WTC11 (cell line): ENCODE measurements around the gene SLC30A1.

Experiments used
- ESRRA ChIP-seq: sonication (generic); formaldehyde crosslinking; IDR thresholded peaks from 2 replicates; pipeline ENCODE4 v1.8.1; 2022; ENCODE audit warnings: mild to moderate bottlenecking, missing genetic modification reagents, borderline replicate concordance
- ETV6 ChIP-seq: sonication (generic); formaldehyde crosslinking; IDR thresholded peaks from 2 replicates; pipeline ENCODE4 v1.8.1; 2022; ENCODE audit warnings: mild to moderate bottlenecking, missing genetic modification reagents
- FOXK1 ChIP-seq: sonication (generic); formaldehyde crosslinking; IDR thresholded peaks from 2 replicates; pipeline ENCODE4 v1.8.0; 2022; ENCODE audit warnings: mild to moderate bottlenecking, moderate library complexity, missing genetic modification reagents
- NFYB ChIP-seq: sonication (generic); formaldehyde crosslinking; conservative IDR thresholded peaks from 2 replicates; pipeline ENCODE4 v1.8.0; 2022; ENCODE audit warnings: low read depth, missing genetic modification reagents
- TF ChIP-seq, protein P1 (sequence below): sonication (generic); formaldehyde crosslinking; IDR thresholded peaks from 2 replicates; pipeline ENCODE4 v1.8.0; 2022; ENCODE audit warnings: mild to moderate bottlenecking, missing genetic modification reagents
- TF ChIP-seq, protein P2 (sequence below): fragments of 200-600 bp; IDR thresholded peaks from 2 replicates; pipeline ENCODE4 v1.8.0; 2022; ENCODE audit warnings: antibody characterized with exemption
- TF ChIP-seq, protein P3 (sequence below): sonication (generic); formaldehyde crosslinking; IDR thresholded peaks from 2 replicates; pipeline ENCODE4 v1.8.1; 2022; ENCODE audit warnings: low read depth, mild to moderate bottlenecking, moderate library complexity, missing genetic modification reagents, borderline replicate concordance

DNA sequence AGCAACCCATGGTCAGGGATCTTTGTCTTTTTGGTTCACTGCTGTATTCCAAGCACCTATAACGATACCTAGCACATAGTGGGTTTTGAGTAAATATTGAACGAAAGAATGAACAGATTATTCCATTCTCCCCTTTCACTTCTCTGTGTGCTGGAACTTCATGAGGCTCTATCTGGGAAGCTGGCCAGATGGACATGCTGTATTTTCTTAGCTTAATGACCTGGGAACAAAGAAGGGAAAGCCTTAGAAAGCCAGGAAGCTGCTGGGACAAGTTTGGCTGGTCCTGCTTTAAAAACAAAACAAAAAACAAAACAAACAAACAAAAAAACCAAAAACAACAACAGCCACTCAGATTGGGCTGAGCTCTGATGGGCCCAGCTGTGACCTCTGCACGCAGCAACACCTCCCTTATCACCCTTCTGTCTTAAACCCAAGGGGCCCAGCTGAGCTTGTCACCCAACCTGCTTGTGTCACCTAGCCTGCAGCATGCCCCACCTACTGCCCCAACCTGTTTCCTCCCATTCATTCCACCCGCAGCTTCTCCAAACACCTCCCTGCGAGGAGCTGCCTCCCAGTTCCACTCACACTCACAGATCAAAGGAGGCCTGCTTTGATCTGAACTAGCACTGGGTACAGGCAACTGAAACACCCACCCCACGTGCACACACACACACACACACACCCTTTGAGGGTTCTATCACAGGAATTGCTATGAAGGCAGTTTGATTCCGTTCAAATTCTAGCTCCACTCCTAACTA lies 37.1 kb downstream of the SLC30A1 start:
- TF ChIP-seq ETV6 (CRISPR knock-in tag) (no peak), ESRRA (CRISPR knock-in tag) (no peak), FOXK1 (CRISPR knock-in tag) (no peak), NFYB (CRISPR knock-in tag) (no peak)
- TF ChIP-seq, protein P1, sequence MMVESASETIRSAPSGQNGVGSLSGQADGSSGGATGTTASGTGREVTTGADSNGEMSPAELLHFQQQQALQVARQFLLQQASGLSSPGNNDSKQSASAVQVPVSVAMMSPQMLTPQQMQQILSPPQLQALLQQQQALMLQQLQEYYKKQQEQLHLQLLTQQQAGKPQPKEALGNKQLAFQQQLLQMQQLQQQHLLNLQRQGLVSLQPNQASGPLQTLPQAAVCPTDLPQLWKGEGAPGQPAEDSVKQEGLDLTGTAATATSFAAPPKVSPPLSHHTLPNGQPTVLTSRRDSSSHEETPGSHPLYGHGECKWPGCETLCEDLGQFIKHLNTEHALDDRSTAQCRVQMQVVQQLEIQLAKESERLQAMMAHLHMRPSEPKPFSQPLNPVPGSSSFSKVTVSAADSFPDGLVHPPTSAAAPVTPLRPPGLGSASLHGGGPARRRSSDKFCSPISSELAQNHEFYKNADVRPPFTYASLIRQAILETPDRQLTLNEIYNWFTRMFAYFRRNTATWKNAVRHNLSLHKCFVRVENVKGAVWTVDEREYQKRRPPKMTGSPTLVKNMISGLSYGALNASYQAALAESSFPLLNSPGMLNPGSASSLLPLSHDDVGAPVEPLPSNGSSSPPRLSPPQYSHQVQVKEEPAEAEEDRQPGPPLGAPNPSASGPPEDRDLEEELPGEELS = no peak
- TF ChIP-seq, protein P2, sequence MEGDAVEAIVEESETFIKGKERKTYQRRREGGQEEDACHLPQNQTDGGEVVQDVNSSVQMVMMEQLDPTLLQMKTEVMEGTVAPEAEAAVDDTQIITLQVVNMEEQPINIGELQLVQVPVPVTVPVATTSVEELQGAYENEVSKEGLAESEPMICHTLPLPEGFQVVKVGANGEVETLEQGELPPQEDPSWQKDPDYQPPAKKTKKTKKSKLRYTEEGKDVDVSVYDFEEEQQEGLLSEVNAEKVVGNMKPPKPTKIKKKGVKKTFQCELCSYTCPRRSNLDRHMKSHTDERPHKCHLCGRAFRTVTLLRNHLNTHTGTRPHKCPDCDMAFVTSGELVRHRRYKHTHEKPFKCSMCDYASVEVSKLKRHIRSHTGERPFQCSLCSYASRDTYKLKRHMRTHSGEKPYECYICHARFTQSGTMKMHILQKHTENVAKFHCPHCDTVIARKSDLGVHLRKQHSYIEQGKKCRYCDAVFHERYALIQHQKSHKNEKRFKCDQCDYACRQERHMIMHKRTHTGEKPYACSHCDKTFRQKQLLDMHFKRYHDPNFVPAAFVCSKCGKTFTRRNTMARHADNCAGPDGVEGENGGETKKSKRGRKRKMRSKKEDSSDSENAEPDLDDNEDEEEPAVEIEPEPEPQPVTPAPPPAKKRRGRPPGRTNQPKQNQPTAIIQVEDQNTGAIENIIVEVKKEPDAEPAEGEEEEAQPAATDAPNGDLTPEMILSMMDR = no peak
- TF ChIP-seq, protein P3, sequence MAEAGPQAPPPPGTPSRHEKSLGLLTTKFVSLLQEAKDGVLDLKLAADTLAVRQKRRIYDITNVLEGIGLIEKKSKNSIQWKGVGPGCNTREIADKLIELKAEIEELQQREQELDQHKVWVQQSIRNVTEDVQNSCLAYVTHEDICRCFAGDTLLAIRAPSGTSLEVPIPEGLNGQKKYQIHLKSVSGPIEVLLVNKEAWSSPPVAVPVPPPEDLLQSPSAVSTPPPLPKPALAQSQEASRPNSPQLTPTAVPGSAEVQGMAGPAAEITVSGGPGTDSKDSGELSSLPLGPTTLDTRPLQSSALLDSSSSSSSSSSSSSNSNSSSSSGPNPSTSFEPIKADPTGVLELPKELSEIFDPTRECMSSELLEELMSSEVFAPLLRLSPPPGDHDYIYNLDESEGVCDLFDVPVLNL = no peak
